Raji (cell line): ENCODE results near the gene IBA57.

Experiments used
- POLR2A ChIP-seq: IDR thresholded peaks from 2 replicates; pipeline ENCODE4 v1.6.1; 2011; ENCODE audit warnings: low read depth, low read length, control low read depth; ENCODE audit not compliant: insufficient read depth

IBA57 gene

GRCh38 chr1:228180959-228181644, 15.5 kb downstream of the IBA57 start:
- TF ChIP-seq POLR2A: no peak

- TF ChIP-seq POLR2A: no peak
Measured at GRCh38 chr1:228181645-228182034, 16.0 kb downstream of the IBA57 start.

GRCh38 chr1:228182296-228183030, 16.9 kb downstream of the IBA57 start:
- TF ChIP-seq POLR2A: no peak

- no peak for TF ChIP-seq POLR2A
Measured at GRCh38 chr1:228184152-228184551, 18.5 kb downstream of the IBA57 start.

- no peak for TF ChIP-seq POLR2A
Measured at GRCh38 chr1:228185641-228185965, 20.0 kb downstream of the IBA57 start.

GRCh38 chr1:228190182-228190581, 24.6 kb downstream of the IBA57 start:
- TF ChIP-seq POLR2A: no peak

- TF ChIP-seq POLR2A: no peak
Measured at GRCh38 chr1:228190778-228191177, 25.2 kb downstream of the IBA57 start.

GRCh38 chr1:228194436-228194835, 28.8 kb downstream of the IBA57 start:
- no peak for TF ChIP-seq POLR2A

GRCh38 chr1:228194921-228195812, 29.6 kb downstream of the IBA57 start:
- TF ChIP-seq POLR2A: no peak

- TF ChIP-seq POLR2A: no peak
Measured at GRCh38 chr1:228197555-228198147, 32.0 kb downstream of the IBA57 start.

- TF ChIP-seq POLR2A: no peak
Measured at GRCh38 chr1:228198977-228199590, 33.5 kb downstream of the IBA57 start.

- no peak for TF ChIP-seq POLR2A
Measured at GRCh38 chr1:228204958-228205357, 39.4 kb downstream of the IBA57 start.

- TF ChIP-seq POLR2A: no peak
Measured at GRCh38 chr1:228205526-228206436, 40.2 kb downstream of the IBA57 start.
